Prostate gland (tissue), 2 donors: Measurements from ENCODE around the gene POLR2F.

ENCODE experiments used
- POLR2A ChIP-seq: fragments of 450-650 bp; IDR thresholded peaks from one replicate; pipeline ENCODE4 v1.6.1; 2016; ENCODE audit warnings: antibody characterized with exemption, mild to moderate bottlenecking
- TF ChIP-seq, protein P1 (sequence below), 4 experiments: fragments of 200-600 bp in 2 of 4; fragments of 450-650 bp in 2 of 4; sonication (generic) in 2 of 4; IDR thresholded peaks; 1 replicate in 3 of 4; 2 replicates in 1 of 4; pipeline ENCODE4 v1.5.1; 2016 to 2019; ENCODE audit warnings: antibody characterized with exemption in 4 of 4, mild to moderate bottlenecking in 2 of 4, moderate library complexity in 2 of 4

- TF ChIP-seq, protein P1, sequence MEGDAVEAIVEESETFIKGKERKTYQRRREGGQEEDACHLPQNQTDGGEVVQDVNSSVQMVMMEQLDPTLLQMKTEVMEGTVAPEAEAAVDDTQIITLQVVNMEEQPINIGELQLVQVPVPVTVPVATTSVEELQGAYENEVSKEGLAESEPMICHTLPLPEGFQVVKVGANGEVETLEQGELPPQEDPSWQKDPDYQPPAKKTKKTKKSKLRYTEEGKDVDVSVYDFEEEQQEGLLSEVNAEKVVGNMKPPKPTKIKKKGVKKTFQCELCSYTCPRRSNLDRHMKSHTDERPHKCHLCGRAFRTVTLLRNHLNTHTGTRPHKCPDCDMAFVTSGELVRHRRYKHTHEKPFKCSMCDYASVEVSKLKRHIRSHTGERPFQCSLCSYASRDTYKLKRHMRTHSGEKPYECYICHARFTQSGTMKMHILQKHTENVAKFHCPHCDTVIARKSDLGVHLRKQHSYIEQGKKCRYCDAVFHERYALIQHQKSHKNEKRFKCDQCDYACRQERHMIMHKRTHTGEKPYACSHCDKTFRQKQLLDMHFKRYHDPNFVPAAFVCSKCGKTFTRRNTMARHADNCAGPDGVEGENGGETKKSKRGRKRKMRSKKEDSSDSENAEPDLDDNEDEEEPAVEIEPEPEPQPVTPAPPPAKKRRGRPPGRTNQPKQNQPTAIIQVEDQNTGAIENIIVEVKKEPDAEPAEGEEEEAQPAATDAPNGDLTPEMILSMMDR (IDR thresholded peaks at IDR 0.05), result no peak
- no peak for TF ChIP-seq POLR2A
These were observed 3.7 kb downstream of the POLR2F start for GRCh38 chr22:37957232-37957631.
